ENCODE results near the gene CLDN3. TPM values are rescaled to one million over a fixed set of nuclear protein-coding genes. Genes with fewer than 3 reads are reported as not detected.

CLDN3 gene
- total and polyA plus RNA-seq, 9 of the 15 experiments (the other 6 are each of a cell fraction or from before 2014, with no cell fraction given): 0.29 TPM; not detected in 8

GRCh38 chr7:73749931-73750776 is 19.9 kb downstream of the CLDN3 start (continued):
- TF ChIP-seq PBX2 (CRISPR knock-in tag; IDR thresholded peaks at IDR 0.05; ENCODE audit: low read depth): no peak
- no peak for TF ChIP-seq PBX2 (tag; conservative IDR thresholded peaks at IDR 0.05; ENCODE audit: low read depth)
- TF ChIP-seq PHF21A (IDR thresholded peaks at IDR 0.05; ENCODE audit: borderline replicate concordance, low read depth): no peak
- TF ChIP-seq TOE1 (IDR thresholded peaks at IDR 0.05; ENCODE audit: borderline replicate concordance): no peak
- no peak for TF ChIP-seq TOE1 (CRISPR knock-in tag; IDR thresholded peaks at IDR 0.05; ENCODE audit: borderline replicate concordance, low read depth)
- TF ChIP-seq MYC (IDR thresholded peaks at IDR 0.05; ENCODE audit: low read depth, low read length): no peak
- no peak for TF ChIP-seq MYC (CRISPR knock-in tag; IDR thresholded peaks at IDR 0.05; ENCODE audit: borderline replicate concordance, low read depth)
- TF ChIP-seq SPI1 (IDR thresholded peaks at IDR 0.05; ENCODE audit: borderline replicate concordance, low read depth, low read length): peak; percentile 96
- no peak for TF ChIP-seq GABPA (tag; conservative IDR thresholded peaks at IDR 0.05; ENCODE audit: low read depth)
- TF ChIP-seq, protein P1, sequence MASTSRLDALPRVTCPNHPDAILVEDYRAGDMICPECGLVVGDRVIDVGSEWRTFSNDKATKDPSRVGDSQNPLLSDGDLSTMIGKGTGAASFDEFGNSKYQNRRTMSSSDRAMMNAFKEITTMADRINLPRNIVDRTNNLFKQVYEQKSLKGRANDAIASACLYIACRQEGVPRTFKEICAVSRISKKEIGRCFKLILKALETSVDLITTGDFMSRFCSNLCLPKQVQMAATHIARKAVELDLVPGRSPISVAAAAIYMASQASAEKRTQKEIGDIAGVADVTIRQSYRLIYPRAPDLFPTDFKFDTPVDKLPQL (IDR thresholded peaks at IDR 0.05; ENCODE audit: extremely low read depth, insufficient read length): no peak
- TF ChIP-seq GABPB2 (CRISPR knock-in tag; conservative IDR thresholded peaks at IDR 0.05): no peak
- no peak for TF ChIP-seq PYGO2 (tag; IDR thresholded peaks at IDR 0.05)
- TF ChIP-seq NUFIP1 (IDR thresholded peaks at IDR 0.05; ENCODE audit: partially characterized antibody): no peak
- TF ChIP-seq, protein P2, sequence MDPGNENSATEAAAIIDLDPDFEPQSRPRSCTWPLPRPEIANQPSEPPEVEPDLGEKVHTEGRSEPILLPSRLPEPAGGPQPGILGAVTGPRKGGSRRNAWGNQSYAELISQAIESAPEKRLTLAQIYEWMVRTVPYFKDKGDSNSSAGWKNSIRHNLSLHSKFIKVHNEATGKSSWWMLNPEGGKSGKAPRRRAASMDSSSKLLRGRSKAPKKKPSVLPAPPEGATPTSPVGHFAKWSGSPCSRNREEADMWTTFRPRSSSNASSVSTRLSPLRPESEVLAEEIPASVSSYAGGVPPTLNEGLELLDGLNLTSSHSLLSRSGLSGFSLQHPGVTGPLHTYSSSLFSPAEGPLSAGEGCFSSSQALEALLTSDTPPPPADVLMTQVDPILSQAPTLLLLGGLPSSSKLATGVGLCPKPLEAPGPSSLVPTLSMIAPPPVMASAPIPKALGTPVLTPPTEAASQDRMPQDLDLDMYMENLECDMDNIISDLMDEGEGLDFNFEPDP (CRISPR knock-in tag; IDR thresholded peaks at IDR 0.05): no peak
- no peak; the same call in 1 of the 2 replicates for TF ChIP-seq SP1 (CRISPR knock-in tag; IDR thresholded peaks at IDR 0.05)
- peak; percentile 70; the same call in 1 of the 2 replicates for TF ChIP-seq RNF2 (IDR thresholded peaks at IDR 0.05)
- no peak for TF ChIP-seq DIDO1 (tag; IDR thresholded peaks at IDR 0.05; ENCODE audit: low read depth)
- TF ChIP-seq CBFA2T2 (conservative IDR thresholded peaks at IDR 0.05): peak; percentile 40; the same call in 1 of the 2 replicates
- no peak for TF ChIP-seq OTX1 (CRISPR knock-in tag; IDR thresholded peaks at IDR 0.05)
- no peak for TF ChIP-seq CEBPG (CRISPR knock-in tag; IDR thresholded peaks at IDR 0.05)
- no peak for TF ChIP-seq CEBPG (tag; conservative IDR thresholded peaks at IDR 0.05 in 1 of 2, IDR thresholded peaks at IDR 0.05 in 1 of 2)
- no peak for TF ChIP-seq ARNT (IDR thresholded peaks at IDR 0.05)
- no peak for TF ChIP-seq PHTF2 (CRISPR knock-in tag; IDR thresholded peaks at IDR 0.05)
- no peak for TF ChIP-seq ELK1 (CRISPR knock-in tag; IDR thresholded peaks at IDR 0.05)
